SK-N-SH (cell line): Measurements from ENCODE around the gene PRKCH.

Experiments
- MXI1 ChIP-seq: IDR thresholded peaks from 2 replicates; pipeline ENCODE4 v1.6.1; 2012; ENCODE audit warnings: mild to moderate bottlenecking, low read depth, low read length, improper control_type of control experiment
- PBX3 ChIP-seq: IDR thresholded peaks from 2 replicates; pipeline ENCODE4; 2012
- POLR2AphosphoS5 ChIP-seq: IDR thresholded peaks from 2 replicates; pipeline ENCODE4 v1.6.1; 2012; ENCODE audit warnings: low read depth, low read length
- SIN3A ChIP-seq: IDR thresholded peaks from 2 replicates; pipeline ENCODE4 v1.6.1; 2012; ENCODE audit warnings: low read depth, mild to moderate bottlenecking, low read length, moderate library complexity, borderline replicate concordance
- SMC3 ChIP-seq: IDR thresholded peaks from 2 replicates; pipeline ENCODE4 v1.6.1; 2012; ENCODE audit warnings: low read depth, low read length, improper control_type of control experiment
- TAF1 ChIP-seq: IDR thresholded peaks from 2 replicates; pipeline ENCODE4 v1.6.1; 2012; ENCODE audit warnings: low read depth, mild to moderate bottlenecking, low read length, moderate library complexity, borderline replicate concordance
- USF1 ChIP-seq: IDR thresholded peaks from 2 replicates; pipeline ENCODE4 v1.4.0; 2012; ENCODE audit warnings: low read depth, borderline replicate concordance
- TF ChIP-seq, protein P1 (sequence below): fragments of 150-350 bp; IDR thresholded peaks from 2 replicates; pipeline ENCODE4 v1.6.1; 2017; ENCODE audit warnings: antibody characterized with exemption, low read length, low read depth, borderline replicate concordance
- TF ChIP-seq, protein P2 (sequence below): fragments of 200-600 bp; sonication (generic); IDR thresholded peaks from 2 replicates; pipeline ENCODE4 v1.6.1; 2017; ENCODE audit warnings: antibody characterized with exemption, mild to moderate bottlenecking, moderate library complexity
- TF ChIP-seq, protein P3 (sequence below): IDR thresholded peaks from 2 replicates; pipeline ENCODE4 v1.6.1; 2012; ENCODE audit warnings: mild to moderate bottlenecking, low read depth, low read length, moderate library complexity

DNA sequence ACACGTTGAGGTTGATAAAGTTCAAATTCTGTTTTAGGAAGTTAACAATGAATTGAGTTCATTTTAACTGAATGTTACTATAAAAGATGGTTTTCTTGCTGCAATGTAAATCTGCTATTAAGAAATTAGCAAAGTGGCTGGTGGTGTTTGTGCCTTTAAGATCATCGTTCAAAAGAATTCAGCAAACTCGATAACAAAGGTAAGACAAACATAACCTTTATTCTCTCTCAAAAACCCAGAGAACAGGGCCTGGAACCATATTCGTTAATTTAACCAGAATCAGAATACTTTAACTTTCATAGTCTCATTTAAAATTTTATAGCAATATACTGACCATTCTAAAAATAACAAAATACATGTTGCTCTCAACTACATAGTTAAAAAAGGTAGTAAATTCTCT is 43.6 kb upstream of the PRKCH start:
- no peak for TF ChIP-seq TAF1
- TF ChIP-seq, protein P1, sequence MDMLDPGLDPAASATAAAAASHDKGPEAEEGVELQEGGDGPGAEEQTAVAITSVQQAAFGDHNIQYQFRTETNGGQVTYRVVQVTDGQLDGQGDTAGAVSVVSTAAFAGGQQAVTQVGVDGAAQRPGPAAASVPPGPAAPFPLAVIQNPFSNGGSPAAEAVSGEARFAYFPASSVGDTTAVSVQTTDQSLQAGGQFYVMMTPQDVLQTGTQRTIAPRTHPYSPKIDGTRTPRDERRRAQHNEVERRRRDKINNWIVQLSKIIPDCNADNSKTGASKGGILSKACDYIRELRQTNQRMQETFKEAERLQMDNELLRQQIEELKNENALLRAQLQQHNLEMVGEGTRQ = no peak
- TF ChIP-seq, protein P2, sequence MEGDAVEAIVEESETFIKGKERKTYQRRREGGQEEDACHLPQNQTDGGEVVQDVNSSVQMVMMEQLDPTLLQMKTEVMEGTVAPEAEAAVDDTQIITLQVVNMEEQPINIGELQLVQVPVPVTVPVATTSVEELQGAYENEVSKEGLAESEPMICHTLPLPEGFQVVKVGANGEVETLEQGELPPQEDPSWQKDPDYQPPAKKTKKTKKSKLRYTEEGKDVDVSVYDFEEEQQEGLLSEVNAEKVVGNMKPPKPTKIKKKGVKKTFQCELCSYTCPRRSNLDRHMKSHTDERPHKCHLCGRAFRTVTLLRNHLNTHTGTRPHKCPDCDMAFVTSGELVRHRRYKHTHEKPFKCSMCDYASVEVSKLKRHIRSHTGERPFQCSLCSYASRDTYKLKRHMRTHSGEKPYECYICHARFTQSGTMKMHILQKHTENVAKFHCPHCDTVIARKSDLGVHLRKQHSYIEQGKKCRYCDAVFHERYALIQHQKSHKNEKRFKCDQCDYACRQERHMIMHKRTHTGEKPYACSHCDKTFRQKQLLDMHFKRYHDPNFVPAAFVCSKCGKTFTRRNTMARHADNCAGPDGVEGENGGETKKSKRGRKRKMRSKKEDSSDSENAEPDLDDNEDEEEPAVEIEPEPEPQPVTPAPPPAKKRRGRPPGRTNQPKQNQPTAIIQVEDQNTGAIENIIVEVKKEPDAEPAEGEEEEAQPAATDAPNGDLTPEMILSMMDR = no peak
- TF ChIP-seq, protein P3, sequence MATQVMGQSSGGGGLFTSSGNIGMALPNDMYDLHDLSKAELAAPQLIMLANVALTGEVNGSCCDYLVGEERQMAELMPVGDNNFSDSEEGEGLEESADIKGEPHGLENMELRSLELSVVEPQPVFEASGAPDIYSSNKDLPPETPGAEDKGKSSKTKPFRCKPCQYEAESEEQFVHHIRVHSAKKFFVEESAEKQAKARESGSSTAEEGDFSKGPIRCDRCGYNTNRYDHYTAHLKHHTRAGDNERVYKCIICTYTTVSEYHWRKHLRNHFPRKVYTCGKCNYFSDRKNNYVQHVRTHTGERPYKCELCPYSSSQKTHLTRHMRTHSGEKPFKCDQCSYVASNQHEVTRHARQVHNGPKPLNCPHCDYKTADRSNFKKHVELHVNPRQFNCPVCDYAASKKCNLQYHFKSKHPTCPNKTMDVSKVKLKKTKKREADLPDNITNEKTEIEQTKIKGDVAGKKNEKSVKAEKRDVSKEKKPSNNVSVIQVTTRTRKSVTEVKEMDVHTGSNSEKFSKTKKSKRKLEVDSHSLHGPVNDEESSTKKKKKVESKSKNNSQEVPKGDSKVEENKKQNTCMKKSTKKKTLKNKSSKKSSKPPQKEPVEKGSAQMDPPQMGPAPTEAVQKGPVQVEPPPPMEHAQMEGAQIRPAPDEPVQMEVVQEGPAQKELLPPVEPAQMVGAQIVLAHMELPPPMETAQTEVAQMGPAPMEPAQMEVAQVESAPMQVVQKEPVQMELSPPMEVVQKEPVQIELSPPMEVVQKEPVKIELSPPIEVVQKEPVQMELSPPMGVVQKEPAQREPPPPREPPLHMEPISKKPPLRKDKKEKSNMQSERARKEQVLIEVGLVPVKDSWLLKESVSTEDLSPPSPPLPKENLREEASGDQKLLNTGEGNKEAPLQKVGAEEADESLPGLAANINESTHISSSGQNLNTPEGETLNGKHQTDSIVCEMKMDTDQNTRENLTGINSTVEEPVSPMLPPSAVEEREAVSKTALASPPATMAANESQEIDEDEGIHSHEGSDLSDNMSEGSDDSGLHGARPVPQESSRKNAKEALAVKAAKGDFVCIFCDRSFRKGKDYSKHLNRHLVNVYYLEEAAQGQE = no peak
- no peak for TF ChIP-seq SMC3
- no peak for TF ChIP-seq USF1
- no peak for TF ChIP-seq POLR2AphosphoS5
- no peak for TF ChIP-seq SIN3A
- no peak for TF ChIP-seq PBX3
- TF ChIP-seq MXI1 = no peak
